Muscle of leg (tissue), 16 donors: ENCODE data around the gene CCDC110. TPM values are rescaled to one million over a fixed set of nuclear protein-coding genes. Genes with fewer than 3 reads are reported as not detected.
"Not testable (repeated sequence)": the region's sequence is repeated elsewhere in the genome, so short reads cannot be mapped to it uniquely, and the experiment has no call there.

Experiments
- DNase-seq: peaks from one replicate; pipeline ENCODE4 v3.0.0; 2013
- H3K27ac ChIP-seq: one replicate; pipeline ENCODE4 v1.5.1; 2013; ENCODE audit warnings: mild to moderate bottlenecking, low read length, control low read depth
- H3K27me3 ChIP-seq: one replicate; pipeline ENCODE4 v1.6.1; 2013; ENCODE audit warnings: low read length; ENCODE audit not compliant: control insufficient read depth, insufficient read depth
- H3K36me3 ChIP-seq: one replicate; pipeline ENCODE4 v1.6.1; 2013; ENCODE audit warnings: low read length; ENCODE audit not compliant: control insufficient read depth, insufficient read depth
- H3K4me1 ChIP-seq: one replicate; pipeline ENCODE4 v1.6.1; 2013; ENCODE audit warnings: low read length; ENCODE audit not compliant: control insufficient read depth, insufficient read depth
- H3K4me3 ChIP-seq: one replicate; pipeline ENCODE4 v1.5.1; 2013; ENCODE audit warnings: low read length, control low read depth
- H3K9me3 ChIP-seq: replicated peaks from 2 replicates; pipeline ENCODE4 v1.6.1; 2013; ENCODE audit warnings: low read depth, low read length; ENCODE audit not compliant: control insufficient read depth
- WGBS: methylation state at CpG from one replicate; pipeline ENCODE4 v1.1.5; 2013; ENCODE audit warnings: missing lambda C conversion rate; ENCODE audit not compliant: insufficient coverage; 5-methylcytosine and 5-hydroxymethylcytosine counted together
- long read RNA-seq, 11 donors: transcript quantifications; one replicate each; lab custom pipeline, GENCODE V29; 2026
- polyA plus RNA-seq, 8 donors: library from polyadenylated mRNA; unstranded; fragments of 120-200 nt; gene quantifications; one replicate each; pipeline versions ENCODE4 v1.2.1 to v1.2.3, GENCODE V29; 2013; ENCODE audit warnings: inconsistent platforms in 1 of 8, low replicate concordance in 1 of 8; ENCODE audit not compliant: insufficient read length in 8 of 8, insufficient read depth in 1 of 8
- total RNA-seq: library from RNA; stranded (reverse); fragments of 120-200 nt; gene quantifications from one replicate; pipeline ENCODE4 v1.2.4, GENCODE V29; 2013

CCDC110 gene
- total RNA-seq (1.4 TPM), polyA plus RNA-seq (1 to 10 TPM in 6 of 8 donors, under 1 TPM in 2; 0.84 to 1.7 (median 1.1) TPM)
- long read RNA-seq, donor 1, result 0 reads
- long read RNA-seq, donor 2, result 0 reads
- long read RNA-seq, donor 3, result 0 reads
- long read RNA-seq, donor 4, result 0 reads
- long read RNA-seq, donor 5, partial matches to known transcripts, result 0 of 1 reads
- long read RNA-seq, donor 5, other reads (novel, unspliced or antisense), result 0 of 1 reads
- long read RNA-seq, donor 6, result 0 reads
- long read RNA-seq, donor 7, result 0 reads
- long read RNA-seq, donor 8, result 0 reads
- long read RNA-seq, donor 9, result 0 reads
- long read RNA-seq, donor 10, result 0 reads
- long read RNA-seq, donor 11, result 0 reads

- peak within 1 kb of the TSS; percentile 67 for H3K27ac ChIP-seq
- no peaks in the 10 kb centered on the region for H3K36me3 ChIP-seq
- WGBS, result under 1% methylated on average over 84 of the region's 93 CpGs
- H3K4me1 ChIP-seq, result peaks cover 9% of the 10 kb centered on the region
- DNase-seq, result peak; percentile 95
- peaks cover 9% of the 10 kb centered on the region for H3K27me3 ChIP-seq
- peak within 1 kb of the TSS; percentile 82 for H3K4me3 ChIP-seq
- no peaks in the 10 kb centered on the region for H3K9me3 ChIP-seq
Measured at GRCh38 chr4:185471235-185472102, at the start of gene CCDC110. CCDC110 (minus strand) TSS chr4:185471733; CDS start chr4:185471683, 50 bp downstream.

- WGBS, result 80% methylated on average over 2 of the region's 4 CpGs
- Histone ChIP-seq H3K4me1 (peaks cover 2% of the 10 kb centered on the region), H3K9me3 (no peaks in the 10 kb centered on the region), H3K36me3 (peaks cover 14% of the 10 kb centered on the region), H3K27me3 (no peaks in the 10 kb centered on the region), H3K27ac (no peak overlapping the region), H3K4me3 (no peak overlapping the region)
- DNase-seq, result no peak
Measured at GRCh38 chr4:185520119-185520518, 48.6 kb upstream of the CCDC110 start.

GRCh38 chr4:185518494-185518893 is 47.0 kb upstream of the CCDC110 start:
- H3K27ac ChIP-seq, result no peak overlapping the region
- H3K4me1 ChIP-seq, result peaks cover 4% of the 10 kb centered on the region
- H3K4me3 ChIP-seq, result no peak overlapping the region
- no CpG with 5 or more reads among the region's 1 CpG for WGBS
- H3K9me3 ChIP-seq, result no peaks in the 10 kb centered on the region
- H3K27me3 ChIP-seq, result no peaks in the 10 kb centered on the region
- H3K36me3 ChIP-seq, result peaks cover 18% of the 10 kb centered on the region
- no peak for DNase-seq

- Histone ChIP-seq H3K9me3 (no peaks in the 10 kb centered on the region), H3K27ac (no peak overlapping the region), H3K4me1 (peaks cover 4% of the 10 kb centered on the region), H3K4me3 (no peak overlapping the region), H3K36me3 (peaks cover 22% of the 10 kb centered on the region), H3K27me3 (no peaks in the 10 kb centered on the region)
- DNase-seq, result no peak
Measured at GRCh38 chr4:185518069-185518468, 46.5 kb upstream of the CCDC110 start.

GRCh38 chr4:185515248-185515647 is 43.7 kb upstream of the CCDC110 start:
- Histone ChIP-seq H3K4me3 (no peak overlapping the region), H3K27me3 (no peaks in the 10 kb centered on the region), H3K9me3 (no peaks in the 10 kb centered on the region), H3K36me3 (peaks cover 26% of the 10 kb centered on the region), H3K4me1 (peaks cover 4% of the 10 kb centered on the region), H3K27ac (no peak overlapping the region)
- WGBS, result no CpG with 5 or more reads among the region's 4 CpGs
- no peak for DNase-seq

GRCh38 chr4:185514182-185514697 is 42.7 kb upstream of the CCDC110 start:
- Histone ChIP-seq H3K36me3 (peaks cover 20% of the 10 kb centered on the region), H3K27ac (no peak overlapping the region), H3K9me3 (no peaks in the 10 kb centered on the region), H3K4me3 (no peak overlapping the region), H3K4me1 (peaks cover 4% of the 10 kb centered on the region), H3K27me3 (no peaks in the 10 kb centered on the region)
- no peak for DNase-seq
- 94% methylated on average over 6 of the region's 17 CpGs for WGBS

GRCh38 chr4:185513489-185514181 is 42.1 kb upstream of the CCDC110 start:
- peak; percentile 41 for DNase-seq
- no peak overlapping the region for H3K4me3 ChIP-seq
- H3K9me3 ChIP-seq, result no peaks in the 10 kb centered on the region
- peak overlapping the region; percentile 2 for H3K27ac ChIP-seq
- H3K27me3 ChIP-seq, result no peaks in the 10 kb centered on the region
- H3K4me1 ChIP-seq, result peaks cover 4% of the 10 kb centered on the region
- WGBS, result 66% methylated on average over 2 of the region's 10 CpGs
- peaks cover 20% of the 10 kb centered on the region for H3K36me3 ChIP-seq

GRCh38 chr4:185512516-185512915 is 41.0 kb upstream of the CCDC110 start:
- DNase-seq, result no peak
- Histone ChIP-seq H3K9me3 (no peaks in the 10 kb centered on the region), H3K27me3 (no peaks in the 10 kb centered on the region), H3K4me1 (peaks cover 4% of the 10 kb centered on the region), H3K36me3 (peaks cover 23% of the 10 kb centered on the region), H3K27ac (no peak overlapping the region), H3K4me3 (no peak overlapping the region)
- WGBS, result 75% methylated on average over 2 of the region's 3 CpGs

- H3K27ac ChIP-seq, DNase-seq, H3K4me1 ChIP-seq, H3K27me3 ChIP-seq, H3K4me3 ChIP-seq, H3K9me3 ChIP-seq: not testable (repeated sequence)
- H3K36me3 ChIP-seq, result peaks cover 25% of the 10 kb centered on the region
- no CpG with 5 or more reads among the region's 2 CpGs for WGBS
Measured at GRCh38 chr4:185511243-185511642, 39.7 kb upstream of the CCDC110 start.

GRCh38 chr4:185510806-185511205 is 39.3 kb upstream of the CCDC110 start:
- Histone ChIP-seq H3K36me3 (peaks cover 29% of the 10 kb centered on the region), H3K27ac (no peak overlapping the region), H3K9me3 (no peaks in the 10 kb centered on the region), H3K4me1 (peaks cover 4% of the 10 kb centered on the region), H3K27me3 (no peaks in the 10 kb centered on the region), H3K4me3 (no peak overlapping the region)
- WGBS, result 100% methylated on average over 2 of the region's 5 CpGs
- DNase-seq, result no peak
